HL-60/S4 treated with retinoic acid at 250 ng/mL for 4 days and 3 days (cell line): Measurements from ENCODE around the gene ID2.

Experiments used
- in situ Hi-C: fragments of 300-500 bp; cut with MboI; formaldehyde crosslinking; loops from 2 replicates; pipeline ENCODE4 v1.7.0; 2022; ENCODE audit warnings: low sequenced_read_pairs

The ID2 gene

GRCh38 chr2:8680822-8681760 lies 765 bp upstream of the ID2 start:
- in situ Hi-C loops: loop anchor here (25.0 kb wide), 1 partner anchor 1269 kb away; no protein-coding TSS in a partner anchor

GRCh38 chr2:8682719-8683667 lies 1.1 kb downstream of the ID2 start:
- in situ Hi-C loops: loop anchor here (25.0 kb wide), 1 partner anchor 1271 kb away; no protein-coding TSS in a partner anchor

- in situ Hi-C loops: loop anchor here (25.0 kb wide), 1 partner anchor 1272 kb away; no protein-coding TSS in a partner anchor
Measured at GRCh38 chr2:8684540-8684877, 2.7 kb downstream of the ID2 start.

DNA sequence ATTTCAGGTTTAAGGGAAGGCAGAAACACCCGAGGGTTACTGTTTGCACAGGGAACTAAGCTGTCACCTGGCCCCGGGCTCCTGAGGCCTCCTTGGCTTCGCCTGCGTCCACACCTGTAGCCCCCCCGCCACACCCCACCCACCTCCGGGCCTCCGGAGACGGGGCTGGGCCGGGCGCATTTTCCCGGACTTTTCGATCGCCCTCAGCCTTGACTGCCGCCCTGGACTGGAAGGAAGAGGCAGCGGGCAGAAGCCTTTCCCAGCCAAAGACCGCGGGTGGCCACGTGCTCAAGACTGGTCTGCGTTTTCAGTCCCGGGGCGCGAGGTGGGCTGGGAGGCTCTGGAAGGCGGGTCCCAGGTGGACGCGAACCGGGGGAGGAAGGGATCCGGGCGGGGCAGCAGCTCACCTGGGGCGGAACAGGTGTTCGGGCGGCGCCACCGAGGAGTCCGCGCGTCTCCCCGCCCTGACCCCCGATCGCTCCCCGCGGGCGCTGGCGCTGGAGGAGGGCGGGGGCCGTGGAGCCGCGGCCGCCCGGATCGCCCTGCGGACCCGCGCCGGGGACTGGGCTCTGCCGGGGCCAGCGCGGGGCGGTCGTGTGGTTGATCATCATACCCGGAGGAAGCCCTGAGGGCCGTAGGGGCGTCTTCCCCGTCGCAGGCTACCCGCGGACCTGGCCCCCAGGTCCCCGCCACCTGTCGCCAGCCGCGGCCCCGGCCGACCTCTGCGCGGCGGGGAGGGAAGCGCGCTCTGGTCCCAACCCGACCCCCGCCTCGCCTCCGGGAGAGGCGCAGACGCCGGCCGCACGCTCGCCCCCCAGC lies 3.2 kb downstream of the ID2 start:
- in situ Hi-C loops: loop anchor here (25.0 kb wide), 1 partner anchor 1273 kb away; no protein-coding TSS in a partner anchor

DNA sequence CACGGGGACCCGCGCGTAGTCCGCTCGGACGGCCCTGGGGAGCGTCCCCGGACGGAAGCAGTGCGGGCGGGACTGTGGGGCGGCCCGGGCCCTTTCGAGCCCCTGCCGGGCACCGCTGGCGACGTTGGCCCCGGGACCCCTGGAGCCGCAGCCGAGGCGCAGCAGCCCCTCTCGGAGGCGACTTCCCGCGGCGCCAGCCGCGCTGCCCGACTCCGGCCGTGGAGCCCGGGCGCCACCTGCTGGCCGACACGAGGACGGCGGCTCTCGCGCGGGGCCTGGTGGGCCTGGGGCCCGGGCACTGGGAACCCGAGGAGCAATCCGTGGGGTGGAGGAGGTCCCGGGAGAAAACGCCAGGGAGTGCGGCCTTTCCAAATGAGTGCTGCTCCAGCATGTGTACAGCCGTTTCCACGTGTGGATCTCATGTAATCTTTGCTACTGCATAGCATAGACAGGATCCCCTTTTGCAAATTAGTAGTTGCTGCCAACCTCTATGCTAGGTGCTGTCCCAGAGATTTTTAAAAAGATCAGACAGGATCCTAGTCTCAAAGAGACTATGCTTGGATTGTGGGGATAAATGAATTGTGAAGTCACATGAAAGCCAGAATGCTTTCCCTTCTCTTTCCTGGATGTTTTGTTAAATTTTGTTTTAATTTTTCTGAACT lies 4.0 kb downstream of the ID2 start:
- in situ Hi-C loops: loop anchor here (25.0 kb wide), 1 partner anchor 1274 kb away; no protein-coding TSS in a partner anchor

DNA sequence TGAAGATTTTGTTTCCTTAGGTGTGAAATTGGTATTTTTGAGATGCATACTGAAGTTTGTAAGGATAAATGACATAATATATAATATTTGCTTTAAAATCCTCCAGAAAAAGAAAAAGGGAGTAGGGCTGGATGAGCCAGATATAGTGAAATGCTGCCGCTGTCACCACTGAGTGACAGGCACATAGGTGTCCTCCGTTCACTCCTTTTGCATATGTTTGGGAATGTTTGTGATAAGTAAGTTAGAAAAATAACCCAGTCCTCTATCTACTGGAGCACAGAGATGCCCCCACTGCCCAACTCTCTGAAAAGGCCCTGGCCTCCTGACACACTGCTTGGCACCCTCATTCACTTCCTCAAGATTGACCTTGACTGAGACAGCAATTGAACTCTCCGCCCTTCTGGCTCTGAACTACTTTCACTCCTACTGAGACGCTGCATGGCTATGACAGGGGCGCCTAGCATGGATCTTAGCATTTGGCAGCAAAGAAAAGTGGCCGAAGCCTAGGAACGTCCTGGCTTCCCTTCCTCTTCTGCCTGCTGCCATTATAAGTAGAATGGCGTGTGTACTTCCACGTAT lies 10.1 kb downstream of the ID2 start:
- in situ Hi-C loops: loop anchor here (25.0 kb wide), 1 partner anchor 1280 kb away; no protein-coding TSS in a partner anchor

GRCh38 chr2:8692783-8693156 lies 10.9 kb downstream of the ID2 start:
- in situ Hi-C loops: loop anchor here (25.0 kb wide), 1 partner anchor 1280 kb away; no protein-coding TSS in a partner anchor

- in situ Hi-C loops: loop anchor here (25.0 kb wide), 1 partner anchor 1281 kb away; no protein-coding TSS in a partner anchor
Measured at GRCh38 chr2:8693157-8693821, 11.4 kb downstream of the ID2 start.

GRCh38 chr2:8694737-8695136 lies 12.9 kb downstream of the ID2 start:
- in situ Hi-C loops: loop anchor here (25.0 kb wide), 1 partner anchor 1282 kb away; no protein-coding TSS in a partner anchor

DNA sequence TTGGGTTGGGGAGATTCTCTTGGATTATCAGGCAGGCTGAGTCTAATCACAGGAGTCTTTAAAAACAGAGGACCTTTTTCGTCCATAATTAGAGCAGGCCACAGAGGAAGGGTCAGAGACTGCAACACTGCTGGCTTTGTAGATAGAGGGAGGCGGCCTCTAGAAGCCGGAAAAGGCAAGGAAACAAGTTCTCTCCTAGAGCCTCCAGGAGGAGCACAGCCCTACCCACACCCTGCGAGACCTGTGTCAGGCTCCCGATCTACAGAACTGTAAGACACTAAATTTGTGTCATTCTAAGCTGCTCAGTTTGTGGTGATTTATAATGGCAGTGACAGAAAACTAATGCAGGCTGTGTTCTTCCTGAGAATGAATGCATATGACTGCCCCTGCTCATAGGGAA lies 15.3 kb downstream of the ID2 start:
- in situ Hi-C loops: loop anchor here (25.0 kb wide), 1 partner anchor 1285 kb away; no protein-coding TSS in a partner anchor

DNA sequence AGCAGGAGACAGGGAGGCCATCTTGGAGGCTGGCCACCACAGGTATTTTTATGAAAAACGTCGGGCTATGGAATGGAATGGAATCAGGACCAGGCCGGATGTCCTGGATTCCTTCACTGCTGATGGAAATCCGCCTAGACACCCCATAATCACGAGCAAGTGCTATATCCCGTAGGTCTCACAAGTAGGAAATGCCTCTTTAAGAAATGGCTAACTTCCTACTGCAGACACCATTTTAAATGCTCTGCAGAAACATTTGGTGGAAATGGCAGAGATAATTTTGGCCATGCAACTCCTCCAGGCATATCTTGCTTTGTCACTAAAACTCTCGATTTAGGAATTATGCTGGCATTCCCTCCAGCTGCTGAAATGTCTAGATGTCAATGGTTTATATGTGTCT lies 18.0 kb downstream of the ID2 start:
- in situ Hi-C loops: loop anchor here (25.0 kb wide), 1 partner anchor 1288 kb away; no protein-coding TSS in a partner anchor

DNA sequence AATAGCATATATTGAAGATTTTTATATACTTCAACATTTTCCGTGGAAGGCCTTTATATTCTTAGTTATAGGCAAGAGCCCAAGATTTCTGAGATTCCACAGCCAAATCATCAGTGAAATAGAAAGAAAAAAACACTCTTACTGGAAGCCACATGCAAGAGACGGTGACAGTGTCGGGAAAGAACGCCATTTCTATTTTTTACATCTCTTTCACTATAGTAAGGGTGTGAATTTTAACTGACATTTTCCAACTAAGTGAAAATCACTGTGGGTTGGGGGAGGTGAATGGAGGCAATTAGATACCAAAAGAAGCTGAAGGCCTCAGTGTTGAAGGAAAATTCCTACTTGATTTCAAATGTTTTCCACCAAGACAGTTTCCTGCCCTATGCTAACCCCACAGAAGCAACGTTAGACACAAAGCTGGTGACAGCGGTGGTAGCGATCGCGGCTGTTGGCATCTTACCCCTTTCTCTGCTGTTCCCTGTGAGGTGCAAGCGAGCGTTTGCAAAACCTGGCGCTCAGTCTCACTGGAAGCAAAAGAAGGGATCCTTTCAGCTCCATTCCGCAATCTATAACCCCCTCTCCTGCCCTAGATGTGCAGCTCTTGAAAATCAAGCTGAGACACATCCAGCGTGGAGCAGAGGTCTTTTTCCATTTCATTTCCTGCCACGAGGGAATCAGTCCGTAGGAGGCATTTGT lies 20.0 kb downstream of the ID2 start:
- in situ Hi-C loops: no loop called here

DNA sequence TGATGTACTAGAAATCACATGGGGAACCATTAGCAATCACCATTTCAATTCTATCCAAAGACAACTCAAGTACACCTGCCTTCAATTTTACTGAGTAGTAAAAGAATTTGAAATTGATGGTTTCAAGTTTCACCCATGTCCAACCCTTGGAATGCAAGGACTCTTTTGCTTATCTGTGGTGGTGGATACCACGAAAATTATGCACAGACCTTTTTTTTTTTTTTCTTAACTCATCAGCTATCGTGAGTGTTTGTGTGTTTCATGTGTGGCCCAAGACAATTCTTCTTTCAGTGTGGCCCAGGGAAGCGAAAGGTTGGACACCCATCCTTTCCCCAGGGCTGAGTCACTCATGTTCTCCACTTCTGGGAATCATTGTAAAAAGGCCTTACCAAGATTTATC lies 23.1 kb downstream of the ID2 start:
- in situ Hi-C loops: no loop called here

GRCh38 chr2:8709611-8710010 lies 27.8 kb downstream of the ID2 start:
- in situ Hi-C loops: no loop called here

DNA sequence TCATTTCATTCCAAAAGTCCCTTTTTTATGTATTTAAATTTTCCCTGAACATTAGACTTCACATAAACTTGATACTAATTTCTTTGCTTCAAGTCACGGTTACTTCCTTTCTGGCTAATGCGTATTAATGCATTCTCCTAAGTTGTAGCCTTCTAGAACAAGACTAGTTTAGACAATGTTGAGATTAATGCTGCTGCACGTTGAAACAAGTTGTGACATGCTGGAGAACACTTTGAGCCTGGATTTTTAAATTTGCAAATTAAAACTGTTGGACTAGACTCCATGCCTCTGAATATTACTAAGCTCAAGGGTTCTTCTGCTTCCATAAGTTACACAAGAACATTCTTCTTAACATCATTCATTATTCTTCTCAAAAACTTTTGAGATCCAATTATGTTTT lies 29.1 kb downstream of the ID2 start:
- in situ Hi-C loops: no loop called here

DNA sequence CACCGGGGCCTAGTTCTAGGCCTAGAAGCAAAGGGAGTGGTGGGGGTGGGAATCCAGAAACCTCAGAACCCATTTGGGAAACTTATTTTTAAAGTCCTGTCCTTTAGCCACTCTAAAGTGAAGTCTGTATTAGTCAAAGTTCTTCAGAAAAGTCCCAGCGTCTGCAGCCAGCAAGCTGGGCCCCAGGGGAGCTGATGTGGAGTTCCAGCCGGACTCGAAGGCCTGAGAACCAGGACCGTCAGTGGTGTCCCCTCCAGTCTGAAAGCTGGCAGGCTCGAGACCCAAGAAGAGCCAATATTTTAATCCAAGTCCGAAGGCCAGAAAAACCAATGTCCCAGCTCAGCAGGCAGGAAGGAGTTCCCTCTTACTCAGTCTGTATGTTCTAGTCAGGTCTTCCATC lies 32.4 kb downstream of the ID2 start:
- in situ Hi-C loops: no loop called here

GRCh38 chr2:8714971-8715370 lies 33.1 kb downstream of the ID2 start:
- in situ Hi-C loops: no loop called here

- in situ Hi-C loops: no loop called here
Measured at GRCh38 chr2:8719528-8719927, 37.7 kb downstream of the ID2 start.
